NCI-H524 treated with DMSO at 0.1 percent for 48 hours (cell line): ENCODE measurements around the gene CTNNA2.

Experiments used
- DNase-seq: peaks from one replicate; lab custom pipeline; 2025; lab: John Stamatoyannopoulos, UW

The CTNNA2 gene

DNA sequence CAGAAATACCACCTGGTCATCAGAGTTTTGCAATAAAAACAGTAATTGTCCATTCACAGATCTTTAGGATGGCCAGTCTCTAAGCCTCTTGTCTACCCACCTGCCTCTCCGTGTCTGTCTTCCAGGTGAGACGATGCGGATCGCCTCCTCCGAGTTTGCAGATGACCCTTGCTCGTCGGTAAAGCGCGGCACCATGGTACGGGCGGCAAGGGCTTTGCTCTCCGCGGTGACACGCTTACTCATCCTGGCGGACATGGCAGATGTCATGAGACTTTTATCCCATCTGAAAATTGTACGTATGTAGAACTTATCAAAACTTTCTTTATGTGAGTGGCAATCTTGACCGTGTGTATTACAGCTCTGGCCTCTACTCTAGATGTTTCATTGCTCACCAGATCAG lies 345.0 kb downstream of the CTNNA2 start:
- DNase-seq, result no peak

GRCh38 chr2:79860228-79861058 lies 347.6 kb downstream of the CTNNA2 start:
- DNase-seq, result no peak

DNA sequence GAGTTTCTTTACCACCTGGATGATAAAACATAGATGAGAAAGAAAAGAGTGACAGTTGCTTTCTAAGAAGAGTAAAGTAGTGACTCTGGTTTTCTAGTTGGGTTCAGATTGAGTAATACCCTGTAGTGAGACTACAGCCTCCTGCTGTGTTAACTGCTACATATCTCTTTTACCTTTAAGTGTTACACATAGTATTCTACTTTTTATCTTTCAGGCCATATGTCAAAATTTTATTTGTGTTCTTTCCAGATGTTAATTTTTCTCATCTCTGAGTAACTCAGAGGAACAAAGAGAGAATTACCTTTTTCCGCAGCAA lies 348.2 kb downstream of the CTNNA2 start:
- DNase-seq, result no peak

DNA sequence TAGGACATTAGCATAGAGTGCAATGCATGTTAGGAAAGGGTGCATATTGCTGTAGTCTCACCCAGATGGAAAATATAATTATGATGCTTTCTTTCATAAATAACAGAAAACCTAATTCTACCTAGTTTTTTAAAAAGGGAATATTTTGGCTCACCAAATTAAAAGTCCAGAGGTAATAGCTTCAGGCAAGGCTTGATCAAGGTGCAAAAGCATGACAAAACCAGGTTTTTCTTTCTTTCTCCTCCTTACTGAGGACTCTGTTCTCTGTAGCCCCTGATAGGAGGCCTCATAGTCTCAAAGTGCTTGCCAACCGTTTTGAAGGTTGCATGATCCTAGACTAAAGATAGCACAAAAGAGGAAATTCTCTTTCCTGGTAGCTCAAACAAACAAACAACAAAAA lies 349.9 kb downstream of the CTNNA2 start:
- DNase-seq, result no peak

- DNase-seq, result no peak
Measured at GRCh38 chr2:79872656-79873055, 359.8 kb downstream of the CTNNA2 start.

DNA sequence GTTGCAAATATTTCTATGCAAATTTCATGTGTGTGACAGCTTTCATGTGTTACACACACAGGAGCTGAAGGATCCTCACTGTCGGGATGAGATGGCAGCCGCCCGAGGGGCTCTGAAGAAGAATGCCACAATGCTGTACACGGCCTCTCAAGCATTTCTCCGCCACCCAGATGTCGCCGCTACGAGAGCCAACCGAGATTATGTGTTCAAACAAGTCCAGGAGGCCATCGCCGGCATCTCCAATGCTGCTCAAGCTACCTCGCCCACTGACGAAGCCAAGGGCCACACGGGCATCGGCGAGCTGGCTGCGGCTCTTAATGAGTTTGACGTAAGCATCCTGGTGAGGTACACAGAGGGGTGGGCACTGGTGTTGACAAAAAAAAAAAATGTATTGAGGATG lies 361.2 kb downstream of the CTNNA2 start:
- no peak for DNase-seq

GRCh38 chr2:79876430-79876829 lies 363.6 kb downstream of the CTNNA2 start:
- DNase-seq, result no peak

DNA sequence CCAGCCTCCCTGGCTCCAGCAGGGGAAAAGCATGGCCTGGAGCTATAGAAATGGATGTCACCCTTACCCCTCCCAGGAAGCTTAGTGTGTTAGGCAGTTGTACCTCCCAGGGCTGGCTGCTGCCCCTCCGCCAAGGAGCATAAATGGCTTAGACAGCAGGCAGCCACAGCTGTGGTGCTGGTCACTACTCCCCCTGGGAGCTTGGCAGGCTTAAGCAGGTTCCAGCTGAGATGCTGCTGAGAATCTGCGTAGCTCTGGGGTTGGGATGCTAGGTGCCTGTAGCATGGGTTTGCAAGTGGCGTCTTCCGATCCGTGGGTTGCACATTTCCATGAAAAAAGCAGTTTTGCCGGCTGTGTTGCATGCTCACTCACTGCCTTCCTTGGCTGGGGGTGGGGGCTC lies 369.7 kb downstream of the CTNNA2 start:
- no peak for DNase-seq

DNA sequence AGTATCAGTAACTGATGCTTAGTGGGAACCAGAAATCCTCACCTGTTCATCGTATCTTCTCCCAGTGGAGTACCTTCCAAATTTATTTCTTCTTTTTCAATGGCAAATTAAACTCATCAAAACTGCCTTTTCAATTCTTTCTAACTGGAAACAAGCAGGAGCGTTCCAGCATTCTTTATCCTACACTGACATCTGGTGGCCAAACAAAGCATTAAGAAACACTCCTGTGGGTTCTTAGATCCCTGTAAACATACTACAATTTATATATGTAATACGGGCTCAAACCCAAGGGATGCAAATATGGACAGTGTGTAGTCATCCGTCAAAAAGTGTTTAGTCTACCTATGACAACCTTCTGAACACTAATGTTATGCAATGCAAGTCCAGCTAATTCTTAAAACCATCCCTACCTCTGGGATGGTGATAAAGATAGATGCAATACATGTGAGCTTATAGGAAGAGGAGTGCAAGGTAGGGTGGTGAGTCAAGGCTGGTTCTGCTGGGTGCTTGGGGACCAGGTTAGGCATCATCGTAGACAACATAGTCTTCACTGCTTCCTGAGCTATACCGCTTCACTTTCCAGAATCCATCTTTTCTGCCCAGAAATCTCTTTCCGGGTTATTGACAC lies 375.0 kb downstream of the CTNNA2 start:
- DNase-seq, result no peak

DNA sequence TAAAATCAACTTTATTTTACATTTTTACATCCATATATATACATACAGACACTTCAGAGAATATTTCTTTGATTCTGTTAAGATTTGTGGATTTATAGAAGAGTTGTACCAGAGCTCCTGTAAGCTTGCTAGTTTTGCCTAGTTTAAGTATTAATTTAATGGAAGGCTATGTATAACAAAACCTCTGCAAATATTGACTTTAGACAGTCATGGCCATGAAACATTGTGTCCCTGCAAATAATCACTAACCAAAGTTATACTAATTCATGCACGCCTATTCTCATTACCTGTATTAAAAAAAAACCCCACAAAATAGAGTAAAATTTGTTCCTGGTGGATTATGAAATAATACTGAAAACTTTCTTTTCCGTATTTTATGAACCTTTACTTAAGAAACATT lies 379.3 kb downstream of the CTNNA2 start:
- DNase-seq, result no peak

DNA sequence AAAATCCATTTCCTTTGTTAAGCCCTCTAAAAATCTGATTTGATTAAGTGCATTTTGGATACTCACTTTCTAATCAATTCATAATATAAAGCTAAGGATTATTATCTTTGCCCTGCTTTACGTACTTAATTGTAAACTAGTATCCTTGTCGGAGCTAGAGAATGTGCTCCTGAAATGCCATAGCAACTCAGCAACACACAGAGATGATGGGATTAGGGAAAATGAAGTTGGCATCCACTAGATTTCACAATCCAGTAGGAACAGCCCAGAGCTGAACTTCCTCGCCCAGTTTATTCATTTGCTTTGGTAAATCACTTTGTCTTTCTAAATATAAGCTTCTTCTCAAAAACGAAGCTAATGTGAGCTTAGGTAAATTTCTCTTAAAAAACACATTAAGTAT lies 386.3 kb downstream of the CTNNA2 start:
- no peak for DNase-seq

GRCh38 chr2:79901161-79901560 lies 388.3 kb downstream of the CTNNA2 start:
- DNase-seq, result no peak

DNA sequence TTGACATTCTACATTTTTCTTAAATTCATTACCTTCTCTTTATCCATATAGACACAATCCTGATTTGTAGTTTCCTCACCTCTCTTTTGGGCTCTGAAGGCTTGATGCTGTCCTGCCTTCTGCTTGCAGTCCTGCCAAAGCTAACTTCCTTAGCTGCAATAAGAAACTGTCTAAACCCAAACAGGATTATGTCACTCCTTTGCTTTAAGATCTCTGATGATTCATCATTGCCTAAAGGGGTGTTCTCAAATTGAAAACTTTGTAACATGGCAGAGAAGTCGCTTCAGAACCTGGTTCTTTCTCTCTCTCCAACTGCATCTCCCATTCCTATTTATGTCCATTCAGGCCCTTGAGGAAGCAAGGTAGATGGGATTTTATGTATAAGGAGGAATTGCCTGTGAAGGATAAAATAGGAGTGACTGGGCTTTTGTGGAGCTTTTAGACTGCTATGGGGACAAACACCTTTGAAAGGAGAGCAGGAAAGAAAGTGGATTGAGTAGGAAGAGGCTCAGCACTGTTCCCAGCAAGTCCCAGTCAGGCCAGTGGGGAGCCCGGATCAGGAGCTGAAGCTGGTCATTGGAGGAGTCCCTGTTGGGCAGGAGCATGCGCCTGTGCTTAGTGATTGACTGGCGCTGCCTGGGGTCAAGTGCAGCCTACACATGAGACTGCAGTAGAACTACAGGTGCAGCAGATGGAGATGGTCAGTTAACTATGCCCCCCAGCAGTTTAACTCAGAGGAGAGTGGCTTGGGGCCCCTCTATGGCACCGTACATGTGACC lies 390.6 kb downstream of the CTNNA2 start:
- DNase-seq, result no peak

- no peak for DNase-seq
Measured at GRCh38 chr2:79906139-79906890, 393.5 kb downstream of the CTNNA2 start.

- DNase-seq, result no peak
Measured at GRCh38 chr2:79909521-79909920, 396.7 kb downstream of the CTNNA2 start.

- DNase-seq, result no peak
Measured at GRCh38 chr2:79910643-79911042, 397.8 kb downstream of the CTNNA2 start.

DNA sequence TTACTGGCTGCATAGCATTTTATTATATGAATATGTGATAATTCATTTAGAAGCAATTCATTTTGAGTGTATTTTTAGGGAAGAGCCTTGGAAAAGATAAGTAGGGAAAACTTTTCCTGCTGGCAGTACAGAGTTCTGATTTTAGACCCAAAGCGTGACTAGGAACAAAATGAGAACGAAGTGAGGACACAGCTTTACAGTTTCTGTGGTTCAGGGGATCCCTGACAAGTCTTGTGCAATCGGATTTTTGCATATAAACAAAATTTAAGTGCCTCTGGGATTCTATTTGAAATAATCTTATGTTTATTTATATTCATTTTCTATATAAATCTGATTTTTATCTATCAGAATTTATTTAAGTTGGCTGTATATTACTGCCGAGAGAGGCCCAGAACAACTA lies 402.6 kb downstream of the CTNNA2 start:
- DNase-seq, result no peak

GRCh38 chr2:79916285-79916684 lies 403.4 kb downstream of the CTNNA2 start:
- no peak for DNase-seq

DNA sequence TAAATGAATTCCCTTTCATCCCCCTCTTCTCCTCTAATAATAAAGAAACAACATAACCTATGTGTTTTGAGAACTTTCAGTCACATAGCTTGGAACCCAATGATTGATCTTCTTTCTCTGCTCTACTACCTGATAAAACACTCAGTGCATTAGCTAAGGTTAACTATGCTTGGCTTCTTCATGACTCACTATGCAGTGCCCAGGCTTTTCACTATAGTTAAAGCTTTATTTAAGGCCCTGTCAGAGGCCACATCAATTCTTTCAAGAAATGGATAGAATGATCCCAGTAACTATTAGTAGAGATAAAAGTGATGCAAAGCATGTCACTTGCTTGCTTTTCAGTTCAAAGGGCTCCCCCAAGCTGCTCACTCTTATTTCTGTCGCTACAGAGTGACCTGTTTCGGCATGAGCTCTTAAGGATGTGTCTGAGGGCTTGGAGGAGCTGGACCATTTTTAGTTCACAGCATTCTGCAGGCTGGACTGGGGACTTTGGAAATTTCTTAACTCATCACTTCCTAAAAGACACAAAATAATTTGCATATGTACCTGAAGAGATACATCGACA lies 407.7 kb downstream of the CTNNA2 start:
- no peak for DNase-seq

DNA sequence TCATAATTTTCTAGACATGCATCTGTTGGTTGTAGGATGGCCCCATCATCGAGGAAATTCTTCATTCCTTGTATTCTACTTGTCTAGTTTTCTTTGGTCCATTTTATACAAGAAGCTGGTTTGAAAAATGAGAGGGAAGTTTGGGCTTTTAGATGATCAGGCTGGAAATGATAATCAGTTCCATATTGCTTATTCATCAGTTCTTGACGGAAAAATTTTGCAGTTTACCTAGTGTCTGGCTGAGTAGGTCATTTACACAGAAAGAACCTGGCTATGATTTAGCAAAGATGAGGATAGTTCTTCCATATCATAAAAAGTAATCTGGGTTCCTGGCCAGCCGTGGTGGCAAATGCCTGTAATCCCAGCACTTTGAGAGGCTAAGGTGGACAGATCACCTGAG lies 416.8 kb downstream of the CTNNA2 start:
- DNase-seq, result no peak

- no peak for DNase-seq
Measured at GRCh38 chr2:79935046-79935732, 422.3 kb downstream of the CTNNA2 start.
